GM19023 (cell line): Measurements from ENCODE around the gene AOPEP.

Experiments used
- ATAC-seq: cut with Tn5 transposase; IDR thresholded peaks from one replicate; pipeline ENCODE4 v1.9.1; 2021; ENCODE audit warnings: mild to moderate bottlenecking, moderate library complexity; ENCODE audit not compliant: unreplicated experiment

AOPEP gene

GRCh38 chr9:94887721-94888120 lies 161.2 kb downstream of the AOPEP start:
- ATAC-seq: no peak

GRCh38 chr9:94888775-94889174 lies 162.3 kb downstream of the AOPEP start:
- ATAC-seq: no peak

- no peak for ATAC-seq
Observed at GRCh38 chr9:94889628-94890027, 163.1 kb downstream of the AOPEP start.

GRCh38 chr9:94891183-94891582 lies 164.7 kb downstream of the AOPEP start:
- ATAC-seq: no peak

GRCh38 chr9:94892675-94893074 lies 166.2 kb downstream of the AOPEP start:
- no peak for ATAC-seq

GRCh38 chr9:94894094-94894699 lies 167.7 kb downstream of the AOPEP start:
- no peak for ATAC-seq

GRCh38 chr9:94895668-94896067 lies 169.2 kb downstream of the AOPEP start:
- ATAC-seq: no peak

GRCh38 chr9:94896512-94896911 lies 170.0 kb downstream of the AOPEP start:
- no peak for ATAC-seq

- no peak for ATAC-seq
Observed at GRCh38 chr9:94899464-94900221, 173.1 kb downstream of the AOPEP start.

GRCh38 chr9:94900222-94901018 lies 173.9 kb downstream of the AOPEP start:
- ATAC-seq: no peak

- no peak for ATAC-seq
Observed at GRCh38 chr9:94901019-94901363, 174.5 kb downstream of the AOPEP start.

- ATAC-seq: no peak
Observed at GRCh38 chr9:94903961-94904421, 177.5 kb downstream of the AOPEP start.

- ATAC-seq: no peak
Observed at GRCh38 chr9:94904806-94905205, 178.3 kb downstream of the AOPEP start.

- ATAC-seq: no peak
Observed at GRCh38 chr9:94905606-94906005, 179.1 kb downstream of the AOPEP start.

- no peak for ATAC-seq
Observed at GRCh38 chr9:94906181-94906580, 179.7 kb downstream of the AOPEP start.

- ATAC-seq: no peak
Observed at GRCh38 chr9:94906713-94907112, 180.2 kb downstream of the AOPEP start.

- no peak for ATAC-seq
Observed at GRCh38 chr9:94907264-94907936, 180.9 kb downstream of the AOPEP start.

- ATAC-seq: no peak
Observed at GRCh38 chr9:94908011-94908563, 181.6 kb downstream of the AOPEP start.

GRCh38 chr9:94908583-94909249 lies 182.2 kb downstream of the AOPEP start:
- no peak for ATAC-seq

- ATAC-seq: no peak
Observed at GRCh38 chr9:94909250-94909894, 182.9 kb downstream of the AOPEP start.
